GM12864 (cell line): ENCODE data around the gene GCSH.

Experiments
- DNase-seq: peaks from one replicate; pipeline ENCODE4 v3.0.0-alpha.2; 2011; ENCODE audit warnings: low read depth
- H3K4me3 ChIP-seq: 2 replicates; pipeline ENCODE4 v1.5.1; 2011; ENCODE audit warnings: mild to moderate bottlenecking, low read depth, low read length, control low read depth
- CTCF ChIP-seq: IDR thresholded peaks from 2 replicates; pipeline ENCODE4 v1.5.1; 2011; ENCODE audit warnings: low read depth, mild to moderate bottlenecking, moderate library complexity, low read length, control low read depth, inconsistent platforms; ENCODE audit errors: missing control alignments

Gene GCSH

GRCh38 chr16:81099958-81100357 lies 3.8 kb upstream of the GCSH start:
- no peak overlapping the region for H3K4me3 ChIP-seq
- TF ChIP-seq CTCF = no peak

GRCh38 chr16:81097230-81097629 lies 1.0 kb upstream of the GCSH start:
- no peak for DNase-seq
- TF ChIP-seq CTCF = no peak

More at GRCh38 chr16:81099958-81100357, 3.8 kb upstream of the GCSH start:
- no peak for DNase-seq

GRCh38 chr16:81096715-81097208 lies 567 bp upstream of the GCSH start:
- no peak for DNase-seq
- peak overlapping the region; percentile 30 for H3K4me3 ChIP-seq
- no peak for TF ChIP-seq CTCF

More at GRCh38 chr16:81097230-81097629, 1.0 kb upstream of the GCSH start:
- no peak overlapping the region for H3K4me3 ChIP-seq

- DNase-seq = no peak
- no peak for TF ChIP-seq CTCF
- peak overlapping the region; percentile 88 for H3K4me3 ChIP-seq
Observed at GRCh38 chr16:81095653-81095952, 592 bp downstream of the GCSH start.

GRCh38 chr16:81094771-81095251 lies 1.4 kb downstream of the GCSH start:
- no peak for TF ChIP-seq CTCF
- no peak for DNase-seq
- H3K4me3 ChIP-seq = peak overlapping the region; percentile 88; the same call in 1 of the 2 replicates

- H3K4me3 ChIP-seq = no peak overlapping the region
- DNase-seq = no peak
- no peak for TF ChIP-seq CTCF
Observed at GRCh38 chr16:81088836-81089235, 7.4 kb downstream of the GCSH start.

- TF ChIP-seq CTCF = no peak
- no peak for DNase-seq
- H3K4me3 ChIP-seq = no peak overlapping the region
Observed at GRCh38 chr16:81081014-81081413, 15.2 kb downstream of the GCSH start.
